Measurements from ENCODE around the gene WIPF1. TPM values are rescaled to one million over a fixed set of nuclear protein-coding genes. Genes with fewer than 3 reads are reported as not detected.

The WIPF1 gene
- total and polyA plus RNA-seq, 2 donors (not counting 3 experiments of a cell fraction or from before 2014, with no cell fraction given): 15.3 to 42.0 TPM

DNA sequence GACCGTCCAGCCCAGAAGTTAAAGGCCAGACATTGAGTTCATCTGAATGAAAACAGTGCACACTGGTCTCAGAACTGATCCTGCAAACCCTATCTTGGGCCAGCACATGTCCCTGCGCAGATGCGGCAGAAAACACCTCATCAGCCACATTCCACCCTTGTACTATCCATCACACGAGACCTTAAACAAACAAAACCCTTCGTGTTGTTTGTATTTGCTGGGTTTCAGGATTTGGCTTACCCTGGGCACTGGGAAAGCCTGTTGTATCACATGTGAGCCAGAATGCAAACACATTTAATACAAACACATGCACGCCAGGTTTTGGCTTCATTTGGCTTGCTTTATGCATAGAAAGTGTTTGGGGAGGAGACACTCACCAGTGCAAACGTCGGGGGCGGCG is 12.5 kb downstream of the WIPF1 start:
- ChIA-PET CTCF (no interaction called here), POLR2A (no interaction called here)

More for the DNA sequence above, 12.5 kb downstream of the WIPF1 start:
- dilution Hi-C loops (cut with MboI; ENCODE audit: extremely low pct_ligation_motif_present, low sequenced_read_pairs) (no loop called here), intact Hi-C loops (cut with micrococcal nuclease) (no loop called here)
- TF ChIP-seq, protein P1, sequence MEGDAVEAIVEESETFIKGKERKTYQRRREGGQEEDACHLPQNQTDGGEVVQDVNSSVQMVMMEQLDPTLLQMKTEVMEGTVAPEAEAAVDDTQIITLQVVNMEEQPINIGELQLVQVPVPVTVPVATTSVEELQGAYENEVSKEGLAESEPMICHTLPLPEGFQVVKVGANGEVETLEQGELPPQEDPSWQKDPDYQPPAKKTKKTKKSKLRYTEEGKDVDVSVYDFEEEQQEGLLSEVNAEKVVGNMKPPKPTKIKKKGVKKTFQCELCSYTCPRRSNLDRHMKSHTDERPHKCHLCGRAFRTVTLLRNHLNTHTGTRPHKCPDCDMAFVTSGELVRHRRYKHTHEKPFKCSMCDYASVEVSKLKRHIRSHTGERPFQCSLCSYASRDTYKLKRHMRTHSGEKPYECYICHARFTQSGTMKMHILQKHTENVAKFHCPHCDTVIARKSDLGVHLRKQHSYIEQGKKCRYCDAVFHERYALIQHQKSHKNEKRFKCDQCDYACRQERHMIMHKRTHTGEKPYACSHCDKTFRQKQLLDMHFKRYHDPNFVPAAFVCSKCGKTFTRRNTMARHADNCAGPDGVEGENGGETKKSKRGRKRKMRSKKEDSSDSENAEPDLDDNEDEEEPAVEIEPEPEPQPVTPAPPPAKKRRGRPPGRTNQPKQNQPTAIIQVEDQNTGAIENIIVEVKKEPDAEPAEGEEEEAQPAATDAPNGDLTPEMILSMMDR (IDR thresholded peaks at IDR 0.05; ENCODE audit: extremely low read depth in 1 of 2, insufficient read depth in 1 of 2, low read depth in 1 of 2, low read length in 2 of 2): no peak
- TF ChIP-seq POLR2AphosphoS5 (IDR thresholded peaks at IDR 0.05; ENCODE audit: insufficient read depth, low read depth, low read length) (no peak), JUN (IDR thresholded peaks at IDR 0.05; ENCODE audit: borderline replicate concordance, insufficient read depth, insufficient read length, low read depth) (no peak), EZH2 (IDR thresholded peaks at IDR 0.05; ENCODE audit: borderline replicate concordance, low read depth, low read length, severe bottlenecking) (no peak), FOS (IDR thresholded peaks at IDR 0.05; ENCODE audit: borderline replicate concordance, insufficient read depth, low read length) (no peak), GATA2 (IDR thresholded peaks at IDR 0.05; ENCODE audit: insufficient read depth, insufficient read length, low read depth, low read length) (no peak), POLR2A (IDR thresholded peaks at IDR 0.05; ENCODE audit: low read depth, low read length) (no peak), MYC (IDR thresholded peaks at IDR 0.05; ENCODE audit: low read depth, low read length) (no peak)
- TF ChIP-seq, protein P2, sequence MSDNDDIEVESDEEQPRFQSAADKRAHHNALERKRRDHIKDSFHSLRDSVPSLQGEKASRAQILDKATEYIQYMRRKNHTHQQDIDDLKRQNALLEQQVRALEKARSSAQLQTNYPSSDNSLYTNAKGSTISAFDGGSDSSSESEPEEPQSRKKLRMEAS (IDR thresholded peaks at IDR 0.05; ENCODE audit: insufficient read depth, insufficient read length): no peak
- BruUV-seq (replicated peaks): no TSS peak
- Histone ChIP-seq H3K27me3 (ENCODE audit: control insufficient read depth in 2 of 2, insufficient read depth in 2 of 2, low read length in 2 of 2) (no peaks in the 10 kb centered on the region), H3K4me3 (replicated peaks in 1 of 3; ENCODE audit: insufficient read depth in 1 of 3, low read depth in 1 of 3, low read length in 3 of 3) (no peak overlapping the region), H3K9me1 (replicated peaks; ENCODE audit: control insufficient read depth, extremely low read depth, insufficient read depth, low read length) (no peaks in the 10 kb centered on the region), H3K79me2 (ENCODE audit: control insufficient read depth, insufficient read depth, low read length) (no peaks in the 10 kb centered on the region), H2AFZ (ENCODE audit: low read depth, low read length) (no peak overlapping the region), H3K9ac (replicated peaks; ENCODE audit: extremely low read depth, insufficient read depth, low read length) (no peak overlapping the region), H3K4me1 (ENCODE audit: control insufficient read depth, extremely low read depth, insufficient read depth, low read length) (no peaks in the 10 kb centered on the region), H4K20me1 (replicated peaks; ENCODE audit: control insufficient read depth, extremely low read depth, insufficient read depth, low read length) (no peaks in the 10 kb centered on the region), H3K36me3 (ENCODE audit: control insufficient read depth in 2 of 2, extremely low read depth in 1 of 2, insufficient read depth in 2 of 2, low read length in 2 of 2) (no peaks in the 10 kb centered on the region), H3K9me3 (replicated peaks; ENCODE audit: control insufficient read depth, insufficient read depth, low read length) (no peaks in the 10 kb centered on the region), H3K27ac (ENCODE audit: insufficient read depth, low read depth, low read length) (no peak overlapping the region), H3K4me2 (ENCODE audit: insufficient read depth, low read length) (no peak overlapping the region)
- DNase-seq (ENCODE audit: low read depth, low spot score): no peak
- FAIRE-seq: no peak

Measured in endothelial cell of umbilical vein (primary cell).